ENCODE results near the gene ATXN7L2.

DNA sequence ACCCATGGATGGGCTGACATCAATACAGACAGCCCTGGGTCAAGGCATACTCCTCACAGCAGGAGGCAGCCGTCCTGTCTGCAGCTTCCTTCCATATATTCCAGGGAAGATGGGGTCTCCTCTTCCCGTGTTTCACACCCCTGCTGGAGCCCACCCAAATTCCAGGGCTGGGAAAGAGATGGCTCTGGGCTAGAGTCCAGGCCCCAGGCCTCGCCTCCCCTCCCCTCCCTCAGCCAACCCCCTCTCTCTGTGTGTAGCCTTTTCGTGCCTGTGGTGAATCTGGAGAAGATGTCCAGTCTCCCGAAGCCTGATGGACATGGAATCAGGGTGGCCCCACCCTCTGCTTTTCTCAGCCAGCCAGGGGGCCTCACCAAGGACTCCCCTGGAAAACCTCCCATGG, 3.6 kb downstream of the ATXN7L2 start:
- TF ChIP-seq, protein P1, sequence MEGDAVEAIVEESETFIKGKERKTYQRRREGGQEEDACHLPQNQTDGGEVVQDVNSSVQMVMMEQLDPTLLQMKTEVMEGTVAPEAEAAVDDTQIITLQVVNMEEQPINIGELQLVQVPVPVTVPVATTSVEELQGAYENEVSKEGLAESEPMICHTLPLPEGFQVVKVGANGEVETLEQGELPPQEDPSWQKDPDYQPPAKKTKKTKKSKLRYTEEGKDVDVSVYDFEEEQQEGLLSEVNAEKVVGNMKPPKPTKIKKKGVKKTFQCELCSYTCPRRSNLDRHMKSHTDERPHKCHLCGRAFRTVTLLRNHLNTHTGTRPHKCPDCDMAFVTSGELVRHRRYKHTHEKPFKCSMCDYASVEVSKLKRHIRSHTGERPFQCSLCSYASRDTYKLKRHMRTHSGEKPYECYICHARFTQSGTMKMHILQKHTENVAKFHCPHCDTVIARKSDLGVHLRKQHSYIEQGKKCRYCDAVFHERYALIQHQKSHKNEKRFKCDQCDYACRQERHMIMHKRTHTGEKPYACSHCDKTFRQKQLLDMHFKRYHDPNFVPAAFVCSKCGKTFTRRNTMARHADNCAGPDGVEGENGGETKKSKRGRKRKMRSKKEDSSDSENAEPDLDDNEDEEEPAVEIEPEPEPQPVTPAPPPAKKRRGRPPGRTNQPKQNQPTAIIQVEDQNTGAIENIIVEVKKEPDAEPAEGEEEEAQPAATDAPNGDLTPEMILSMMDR (IDR thresholded peaks at IDR 0.05; ENCODE audit: low read depth, low read length), result no peak
- no peak for TF ChIP-seq POLR2A (IDR thresholded peaks at IDR 0.05; ENCODE audit: extremely low read depth, insufficient read length)
- TF ChIP-seq, protein P2, sequence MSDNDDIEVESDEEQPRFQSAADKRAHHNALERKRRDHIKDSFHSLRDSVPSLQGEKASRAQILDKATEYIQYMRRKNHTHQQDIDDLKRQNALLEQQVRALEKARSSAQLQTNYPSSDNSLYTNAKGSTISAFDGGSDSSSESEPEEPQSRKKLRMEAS (IDR thresholded peaks at IDR 0.05; ENCODE audit: low read depth, low read length), result no peak
